GM19043 (cell line): ENCODE data around the gene VEPH1.

Experiments
- ATAC-seq: cut with Tn5 transposase; IDR thresholded peaks from one replicate; pipeline ENCODE4 v1.9.1; 2021; ENCODE audit warnings: low read depth; ENCODE audit not compliant: unreplicated experiment

VEPH1 gene

DNA sequence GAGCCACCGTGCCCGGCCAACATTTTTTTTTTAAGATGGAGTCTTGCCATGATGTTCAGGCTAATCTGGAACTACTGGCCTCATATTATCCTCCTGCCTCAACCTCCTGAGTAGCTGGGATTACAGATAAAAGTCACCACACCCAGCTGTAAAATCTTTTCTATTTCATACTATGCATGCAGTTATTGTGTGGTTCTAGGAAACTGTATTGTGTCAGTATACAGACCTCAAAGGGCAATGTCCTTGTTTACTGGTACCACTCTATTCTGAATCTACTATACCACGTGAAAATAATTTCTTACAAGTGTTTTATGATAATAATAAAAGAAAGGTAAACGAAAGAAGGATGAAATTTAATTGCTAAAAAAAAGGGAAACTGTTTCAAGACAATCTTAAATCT lies 190.0 kb downstream of the VEPH1 start:
- ATAC-seq = no peak

DNA sequence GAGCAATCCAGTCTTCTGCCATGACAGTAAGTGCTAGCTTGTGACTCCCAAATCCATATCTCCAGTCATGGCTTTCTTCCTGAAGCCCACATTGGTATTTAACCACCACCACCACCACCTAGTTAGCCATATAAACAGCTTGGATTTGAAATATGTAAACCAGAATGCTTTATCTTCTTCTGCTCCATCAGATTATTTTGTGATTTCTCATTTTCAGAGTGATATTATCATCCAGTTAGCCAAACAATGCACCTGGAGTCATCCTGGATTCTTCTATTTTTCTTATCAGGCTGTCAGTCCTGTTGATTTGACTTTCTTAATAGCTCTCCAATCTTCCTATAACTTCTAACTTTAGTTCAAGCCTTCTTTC lies 190.9 kb downstream of the VEPH1 start:
- ATAC-seq = no peak

DNA sequence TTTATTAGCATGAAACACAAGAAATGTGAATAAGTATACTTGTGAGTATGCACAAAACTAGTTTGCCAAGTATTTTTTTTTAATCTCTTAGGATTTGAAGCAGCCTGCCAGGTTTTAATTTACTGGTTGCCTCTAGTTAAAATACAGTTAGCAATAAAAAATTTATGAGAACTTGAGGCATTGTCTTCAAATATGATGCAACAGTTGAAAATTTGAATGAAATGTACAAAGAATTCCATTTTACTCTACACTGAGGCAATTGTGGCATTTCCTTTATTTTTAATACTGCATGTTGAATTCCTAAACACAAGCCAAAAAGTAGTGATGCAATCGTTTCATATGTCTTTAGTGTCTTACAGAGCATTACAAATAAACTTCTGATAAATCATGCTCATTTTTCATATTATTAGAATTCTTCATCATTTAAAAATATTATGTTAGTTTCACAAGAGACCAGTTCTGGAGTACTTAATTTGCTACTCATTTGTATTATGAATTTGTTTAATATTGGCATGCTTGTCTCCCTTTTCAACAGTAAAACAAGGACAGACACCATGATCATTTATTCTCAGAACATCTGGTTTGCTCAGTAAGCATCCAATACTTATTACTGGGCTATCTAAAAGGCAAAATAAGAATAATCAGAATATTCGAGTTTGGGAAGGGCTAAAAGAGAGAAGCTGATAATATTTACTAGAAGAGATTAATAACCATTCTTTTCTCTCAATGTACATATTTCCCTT lies 191.4 kb downstream of the VEPH1 start:
- no peak for ATAC-seq

DNA sequence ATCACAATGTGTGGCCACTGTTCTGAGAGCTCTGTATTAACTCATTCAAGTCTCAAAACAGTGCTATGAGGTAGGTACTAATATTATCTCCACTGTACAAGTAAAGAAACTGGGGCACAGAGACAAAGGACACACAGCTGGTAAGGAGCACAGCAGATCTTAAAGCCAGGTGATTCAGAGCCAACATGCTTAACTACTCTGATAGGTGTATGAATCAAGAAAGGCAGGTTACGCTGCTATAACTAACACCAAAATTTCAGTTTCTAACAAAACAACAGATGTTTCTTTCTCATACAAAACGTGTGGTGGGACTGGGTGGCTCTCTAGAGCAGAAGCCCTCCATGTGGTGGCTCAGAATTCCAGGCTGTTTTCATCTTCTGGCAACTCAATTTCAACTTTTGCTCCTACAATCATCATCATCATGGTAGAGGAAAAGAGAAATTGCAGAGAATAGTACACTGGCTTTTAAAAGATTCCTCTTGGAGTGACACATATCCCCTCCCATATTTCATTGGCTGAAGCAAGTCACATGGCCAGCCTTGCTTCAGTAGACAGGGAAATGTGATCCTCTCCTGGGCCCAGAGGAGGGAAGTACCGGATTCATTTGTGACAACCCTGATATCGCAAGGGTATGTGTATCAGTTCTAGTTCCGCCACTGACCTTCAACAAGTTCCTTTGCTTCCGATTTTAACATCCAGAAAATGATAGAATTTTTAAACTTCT lies 192.7 kb downstream of the VEPH1 start:
- ATAC-seq = no peak

DNA sequence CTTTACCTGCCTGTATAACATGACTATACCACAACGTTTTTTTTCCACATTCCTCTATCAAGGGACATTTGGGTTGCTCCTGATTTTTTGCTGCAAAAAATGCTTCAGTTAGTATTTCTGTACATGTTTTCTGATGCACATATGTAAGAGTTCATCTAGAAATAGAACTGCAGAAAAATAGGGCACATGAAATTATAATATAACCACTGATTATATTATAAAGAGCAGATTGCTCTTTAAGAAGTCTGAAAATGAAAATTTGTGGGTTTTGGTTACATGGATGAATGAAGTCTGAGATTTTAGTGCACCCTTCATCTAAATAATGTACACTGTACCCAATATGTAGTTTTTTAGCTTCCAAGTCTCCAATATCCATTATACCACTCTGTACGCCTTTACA lies 196.7 kb downstream of the VEPH1 start:
- no peak for ATAC-seq

DNA sequence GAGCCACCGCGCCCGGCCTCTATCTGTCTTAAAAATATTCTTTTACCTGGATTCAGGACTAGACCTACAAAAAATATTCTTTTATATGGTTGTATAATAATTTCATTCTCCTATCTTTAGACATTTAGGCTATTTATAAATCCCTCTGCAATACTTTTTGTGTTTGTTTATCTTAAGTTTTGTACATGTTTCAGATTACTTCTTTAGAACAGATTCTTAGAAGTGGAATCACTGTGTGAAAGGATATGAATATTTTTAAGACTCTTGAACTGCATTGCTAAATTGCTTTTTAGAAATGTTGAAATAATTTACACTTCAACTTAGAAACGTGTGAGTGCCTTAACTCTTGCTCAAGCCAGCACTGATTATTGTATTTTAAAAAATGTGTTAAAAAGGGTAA lies 197.8 kb downstream of the VEPH1 start:
- no peak for ATAC-seq

DNA sequence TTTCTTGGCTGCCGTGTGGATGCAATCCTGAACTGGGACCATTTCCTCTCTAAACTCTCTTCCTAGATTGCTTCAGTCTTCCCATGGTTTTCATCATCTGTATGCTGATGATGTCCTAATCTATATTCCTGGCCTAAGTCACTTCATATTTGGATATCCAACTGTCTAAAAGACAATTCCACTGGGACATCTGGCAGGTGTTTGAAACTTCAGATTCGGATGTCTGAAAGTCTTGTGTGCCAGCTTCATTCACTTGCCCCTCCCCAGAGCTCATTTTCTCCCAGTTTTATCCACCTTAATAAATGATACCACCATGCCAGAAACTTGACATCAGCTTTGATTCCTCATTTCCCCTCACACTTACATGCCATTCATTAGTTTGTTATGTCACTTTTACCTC lies 201.5 kb downstream of the VEPH1 start:
- no peak for ATAC-seq

DNA sequence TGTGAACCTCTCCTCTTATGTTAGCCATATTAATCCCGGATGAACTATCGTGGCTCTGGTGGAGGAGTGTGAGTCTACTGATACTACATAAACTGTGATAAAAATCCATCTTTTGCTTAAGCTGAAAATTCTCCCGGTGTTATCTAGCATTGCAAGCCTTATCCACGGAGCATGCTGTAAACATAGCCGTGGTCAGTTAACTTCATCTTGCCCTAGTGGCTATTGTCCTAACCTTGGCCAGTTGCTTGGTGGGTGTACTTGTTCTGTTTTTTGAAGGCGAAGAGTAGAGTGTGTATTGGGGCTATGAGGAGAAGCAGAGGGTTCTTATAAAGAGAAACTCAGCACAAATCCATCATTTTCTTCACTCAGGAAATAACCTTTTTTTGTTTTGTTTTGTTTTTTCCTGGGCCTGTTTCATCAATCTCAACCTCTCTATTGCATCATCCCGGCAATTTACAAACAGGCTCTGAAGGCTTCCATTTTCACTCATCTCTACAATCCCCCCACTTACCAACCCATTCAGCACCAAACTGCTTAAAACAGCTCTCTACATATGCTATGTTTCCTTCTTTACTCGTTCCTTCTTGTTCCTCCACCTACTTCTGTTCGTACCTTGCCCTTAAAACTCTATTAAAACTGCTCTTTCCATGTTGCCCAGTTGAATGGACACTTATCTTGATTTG lies 202.1 kb downstream of the VEPH1 start:
- ATAC-seq = no peak

DNA sequence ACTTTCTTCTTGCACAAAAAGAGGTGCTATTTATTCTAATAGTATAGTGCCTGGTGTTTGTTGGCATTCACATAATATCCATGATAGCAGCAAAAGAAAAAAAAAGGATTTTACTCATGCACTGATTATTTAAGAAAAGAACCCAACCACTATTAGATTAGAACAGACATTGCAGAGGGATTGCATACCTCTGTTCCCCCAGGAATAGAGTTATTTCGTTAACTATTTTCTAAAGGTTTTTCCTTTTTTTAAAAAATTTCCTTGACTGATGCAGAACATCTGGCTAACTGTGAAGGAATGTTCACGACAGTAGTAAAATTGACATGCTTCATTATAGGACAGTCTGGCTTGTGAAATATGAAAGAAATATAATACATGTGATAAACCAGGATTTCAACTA lies 203.1 kb downstream of the VEPH1 start:
- no peak for ATAC-seq

DNA sequence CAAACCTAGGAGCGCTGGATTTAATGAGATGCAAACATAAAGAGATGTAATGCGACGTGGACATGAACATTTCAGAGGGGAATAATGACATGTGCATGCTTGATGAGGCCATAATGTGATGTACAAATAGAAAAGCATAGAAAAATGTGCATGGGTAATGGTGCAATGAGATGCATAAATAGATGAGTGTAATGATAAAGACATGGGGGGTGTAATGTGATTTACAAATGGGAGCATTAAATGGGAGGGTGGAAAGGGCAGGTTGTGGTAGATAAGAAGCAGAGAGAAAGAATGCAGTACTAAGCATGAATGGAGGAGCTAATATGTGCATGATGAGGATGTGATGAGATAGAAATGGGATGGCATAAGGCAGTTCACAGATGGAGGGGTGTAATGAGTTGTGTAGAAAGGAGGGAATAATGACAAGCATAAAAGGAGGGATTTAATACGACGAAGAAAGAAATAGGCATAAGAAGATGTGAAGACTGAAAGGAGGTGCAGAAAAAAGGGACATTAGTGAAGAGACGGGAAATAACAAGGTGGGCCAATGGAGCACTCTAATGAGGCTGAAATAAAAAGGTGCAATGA lies 205.8 kb downstream of the VEPH1 start:
- no peak for ATAC-seq

DNA sequence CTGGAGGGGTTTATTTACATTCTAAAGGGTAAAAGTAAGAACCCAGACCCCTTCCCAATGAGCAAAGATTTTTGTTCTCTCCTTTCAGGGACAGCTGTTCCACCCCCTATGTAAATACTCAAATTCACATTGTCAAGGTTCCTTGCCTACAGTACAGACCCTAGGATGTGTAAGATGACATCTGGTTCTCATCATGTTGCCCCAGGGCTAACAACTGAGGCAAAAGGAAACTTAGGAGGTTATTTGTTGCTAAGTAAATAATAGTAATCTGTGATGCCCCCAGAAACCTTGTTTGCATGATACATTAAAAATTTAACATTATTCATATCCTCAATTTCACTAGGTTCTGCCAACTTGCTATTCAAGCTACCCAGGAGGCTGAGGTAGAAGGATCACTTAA lies 208.3 kb downstream of the VEPH1 start:
- no peak for ATAC-seq

DNA sequence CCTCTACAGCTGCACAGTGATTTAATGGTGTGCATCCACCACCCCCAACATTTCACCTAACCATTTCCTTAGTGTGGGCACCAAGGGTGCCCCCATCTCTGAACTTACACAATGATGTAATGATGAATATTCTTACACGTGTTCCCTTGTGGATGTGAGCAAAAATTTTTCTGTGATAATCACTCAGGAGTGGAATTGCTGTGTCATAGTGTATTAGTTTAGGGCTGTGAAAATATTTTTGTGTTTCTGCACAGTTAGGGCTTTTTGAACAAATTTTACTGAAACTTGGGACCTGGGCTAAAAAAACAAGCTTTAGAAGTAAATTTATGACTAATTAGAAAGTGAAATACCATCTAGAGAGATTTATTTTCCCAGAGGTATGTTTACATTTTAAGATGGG lies 208.7 kb downstream of the VEPH1 start:
- ATAC-seq = no peak

DNA sequence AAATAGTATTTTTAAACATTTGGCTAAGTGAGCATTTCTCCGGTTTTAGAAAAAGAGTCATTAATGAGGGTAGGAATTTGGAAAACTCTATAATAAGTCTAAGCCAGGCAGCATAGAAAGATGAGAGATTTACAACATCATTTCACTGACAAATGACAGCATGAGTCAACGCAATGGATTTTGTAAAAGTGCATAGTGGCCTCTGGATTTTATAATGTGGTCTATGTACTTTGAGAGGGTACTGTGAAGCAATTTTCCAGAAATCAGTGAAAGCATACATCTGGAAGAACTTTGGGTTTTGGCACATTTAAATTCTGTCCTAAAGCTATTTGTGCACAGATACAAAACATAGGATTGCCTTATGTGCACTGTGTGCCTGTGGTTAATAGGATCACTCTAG lies 212.4 kb downstream of the VEPH1 start:
- ATAC-seq = no peak

DNA sequence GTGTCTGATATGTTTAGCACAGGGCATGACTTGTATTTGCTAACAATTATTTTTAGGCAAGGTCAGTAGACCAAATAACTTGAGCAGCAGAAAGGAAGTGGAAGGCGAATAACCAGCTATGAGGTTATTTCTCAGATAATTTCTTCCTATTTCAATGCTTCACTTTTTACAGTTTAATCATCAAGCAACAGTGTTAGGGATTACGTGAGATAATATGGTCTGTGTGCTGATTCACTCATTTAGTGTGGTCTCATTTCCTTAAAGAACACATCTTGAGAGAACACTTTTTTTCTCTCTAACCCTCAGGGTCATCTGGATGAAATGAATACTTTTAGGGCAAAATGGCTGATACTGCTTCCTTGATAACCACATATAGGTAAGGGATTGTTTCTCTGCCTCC lies 217.2 kb downstream of the VEPH1 start:
- no peak for ATAC-seq

DNA sequence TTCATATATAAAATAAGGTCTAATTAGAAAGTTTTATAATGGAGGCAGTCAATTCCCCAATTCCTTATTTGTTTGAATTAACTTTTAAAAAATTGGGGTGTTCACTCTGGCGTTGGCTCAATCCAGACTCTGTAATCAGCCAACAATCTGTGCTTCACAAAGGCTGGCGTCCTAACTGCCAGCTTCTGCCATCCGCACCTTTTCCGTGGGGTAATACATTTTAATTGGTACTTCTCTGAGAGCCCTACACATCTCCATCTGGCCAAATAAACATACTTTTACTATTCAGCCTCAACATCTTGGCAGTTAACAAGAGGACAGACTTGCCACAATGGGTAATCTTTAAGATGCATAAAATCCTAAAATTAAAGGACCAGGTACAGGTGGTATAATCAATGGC lies 218.1 kb downstream of the VEPH1 start:
- no peak for ATAC-seq

DNA sequence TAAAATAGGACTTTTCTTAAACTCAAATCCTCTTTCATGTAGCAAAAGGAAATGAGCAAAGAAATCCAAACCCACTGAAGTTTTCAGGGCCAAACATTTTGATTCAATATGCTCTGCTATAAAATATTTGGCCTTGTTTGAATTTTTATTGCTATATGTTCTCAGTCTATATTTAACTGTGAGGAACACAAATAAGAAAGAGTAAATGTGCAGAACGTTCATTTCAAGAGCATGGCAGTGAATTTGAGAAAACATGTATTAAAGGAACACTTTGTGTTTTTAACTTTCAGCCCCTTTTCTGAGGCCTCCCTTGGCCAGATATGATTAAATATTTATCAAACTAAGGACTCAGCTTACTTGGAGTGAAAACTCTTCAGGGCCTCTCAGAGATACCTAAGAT lies 218.5 kb downstream of the VEPH1 start:
- ATAC-seq = no peak

DNA sequence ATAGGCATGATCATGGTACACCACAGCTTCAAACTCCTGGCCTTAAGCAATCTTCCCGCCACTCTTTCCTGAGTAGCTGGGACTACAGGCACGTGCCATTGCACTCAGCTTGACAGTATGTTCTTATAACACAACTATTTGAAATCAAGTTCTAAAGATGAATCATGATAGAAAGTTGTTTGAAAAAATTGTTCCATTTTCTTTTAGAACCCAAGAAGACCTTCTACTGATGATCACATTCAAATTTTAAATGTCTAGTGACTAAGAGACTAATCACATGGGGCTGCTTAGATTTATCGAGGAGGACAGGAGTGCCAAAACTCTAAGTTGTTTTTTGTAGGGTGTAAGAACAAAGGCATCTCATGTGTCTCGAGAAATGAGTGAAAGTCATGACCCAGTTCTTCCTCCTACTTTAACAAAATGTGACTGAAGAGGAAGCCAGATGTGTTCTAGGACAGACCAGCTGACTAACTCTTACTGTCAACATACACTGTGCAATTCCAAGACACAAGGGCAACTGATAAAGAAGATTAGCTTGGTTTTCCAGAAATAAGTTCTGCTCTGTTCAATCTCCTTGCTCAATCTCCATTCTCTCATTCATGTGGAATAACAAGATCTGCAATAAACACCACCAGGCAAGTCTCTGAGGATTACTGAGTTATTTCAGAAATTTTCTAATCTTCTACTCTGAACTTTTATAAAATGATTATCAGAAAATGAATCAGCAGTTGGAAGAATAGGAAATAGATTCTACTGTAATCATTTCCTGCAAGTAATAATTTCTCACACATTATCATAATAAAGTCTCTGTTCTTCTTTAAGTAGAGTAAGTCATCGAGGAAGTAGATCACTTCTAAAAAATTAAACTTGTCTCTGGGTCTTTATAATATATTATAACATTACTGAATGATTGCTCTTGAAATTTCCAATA lies 220.7 kb downstream of the VEPH1 start:
- no peak for ATAC-seq

DNA sequence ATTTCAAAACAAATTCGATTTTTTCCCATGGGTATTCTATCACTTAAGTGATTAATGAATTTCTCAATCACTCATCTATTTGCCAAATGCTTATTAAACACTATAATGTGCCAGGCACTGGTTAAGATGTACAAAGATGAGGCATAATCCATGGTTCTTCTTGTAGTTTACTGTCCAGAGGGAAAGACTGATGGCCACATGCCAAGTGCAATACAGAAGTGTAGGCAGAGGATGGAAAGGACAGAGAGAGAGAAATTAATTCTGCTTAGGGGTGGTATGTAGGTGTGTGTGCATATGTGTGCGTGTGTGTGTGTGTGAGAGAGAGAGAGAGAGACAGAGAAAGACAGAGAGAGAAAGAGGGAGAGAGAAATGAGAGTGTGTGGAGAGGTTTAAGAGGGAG lies 222.4 kb downstream of the VEPH1 start:
- no peak for ATAC-seq

DNA sequence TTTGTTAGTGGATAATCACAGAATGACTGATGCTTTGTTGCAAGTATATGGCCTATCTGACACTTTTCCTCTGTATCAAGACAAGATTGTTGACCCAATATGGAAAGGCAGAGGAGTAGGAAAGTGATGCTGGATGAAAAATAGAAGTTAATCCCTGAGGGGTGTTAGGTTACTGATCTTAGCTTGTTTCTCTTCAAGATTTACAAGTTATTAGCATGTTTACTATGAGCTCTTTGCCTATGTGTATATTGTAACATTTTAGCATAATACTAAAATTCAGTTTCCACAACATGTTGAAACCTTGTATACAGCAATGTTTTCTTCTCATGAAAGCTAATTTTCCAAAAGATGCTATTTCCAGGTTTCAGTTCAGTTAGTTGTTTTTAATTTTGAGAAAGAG lies 222.9 kb downstream of the VEPH1 start:
- ATAC-seq = no peak

DNA sequence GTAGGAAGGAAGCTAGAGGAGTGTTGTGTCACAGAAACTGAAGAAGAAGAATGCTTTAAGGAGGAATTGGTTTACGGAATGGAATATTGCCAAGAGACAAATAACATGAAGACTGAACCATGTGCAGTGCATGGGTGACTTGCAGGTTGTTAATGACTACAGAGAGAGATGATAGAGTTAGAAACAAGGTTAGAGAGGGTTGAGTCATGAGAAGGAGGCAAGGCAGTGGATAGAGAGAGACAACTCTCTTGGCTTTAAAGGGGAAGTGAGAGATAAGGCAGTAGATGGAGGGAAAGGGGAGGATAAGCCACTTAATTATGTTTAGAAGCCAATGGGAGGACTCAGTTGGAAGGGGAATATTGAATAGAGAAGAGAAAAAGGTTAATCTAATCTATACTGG lies 224.0 kb downstream of the VEPH1 start:
- no peak for ATAC-seq
